ENCODE measurements around the gene SHC2. TPM values are rescaled to one million over a fixed set of nuclear protein-coding genes. Genes with fewer than 3 reads are reported as not detected.
A peak's percentile ranks its signal among the peaks of the same experiment; 100 is the strongest.

The SHC2 gene
- total RNA-seq, 1 experiment from 2014 or later, result 16.6 TPM

DNA sequence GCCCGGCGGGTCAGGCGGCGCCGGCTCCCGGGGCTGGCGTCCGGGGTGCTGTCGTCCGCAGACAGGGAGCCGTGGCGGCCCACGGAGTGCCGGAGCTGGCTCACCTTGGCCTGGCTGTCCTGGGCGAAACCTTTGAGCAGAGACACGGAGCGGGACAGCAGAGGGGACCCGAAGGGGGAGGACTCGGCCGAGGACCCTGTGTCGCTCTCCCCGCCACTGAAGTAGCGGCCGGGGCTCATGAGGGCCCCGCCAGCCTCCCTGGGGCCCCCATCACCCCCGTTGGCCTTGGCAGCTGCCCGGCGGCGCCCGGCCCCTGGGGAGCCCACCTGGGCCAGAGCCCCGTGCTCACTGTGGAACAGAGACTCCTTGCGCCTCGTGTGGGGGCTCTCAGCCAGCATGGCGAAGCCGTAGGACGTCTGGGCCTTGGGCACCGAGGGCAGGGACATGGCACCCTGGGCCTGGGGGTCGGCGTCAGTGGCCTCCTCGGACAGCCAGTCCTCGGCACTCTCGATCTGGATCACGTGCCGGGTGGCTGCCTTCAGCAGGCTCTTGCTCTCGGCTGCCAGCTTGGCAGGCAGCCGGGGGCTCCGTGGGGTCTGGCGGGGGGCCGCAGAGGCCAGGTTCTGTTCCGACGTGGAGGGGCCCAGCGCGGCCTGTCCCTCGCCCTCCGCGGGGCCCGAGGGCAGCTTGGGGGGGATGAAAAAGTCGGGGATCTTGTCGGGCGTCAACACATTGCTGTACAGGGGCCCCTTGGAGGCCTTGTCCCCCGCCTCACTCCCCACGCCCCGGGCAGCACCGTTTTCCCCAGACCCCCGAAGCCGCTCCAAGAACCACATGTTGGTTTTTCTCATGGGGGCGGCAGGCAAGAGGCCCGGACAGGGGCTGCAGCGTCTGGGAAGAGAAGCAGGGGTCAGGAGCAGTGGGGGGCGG, 53.1 kb downstream of the SHC2 start:
- peaks cover 2% of the 10 kb centered on the region for H4K20me1 ChIP-seq (ENCODE audit: control insufficient read depth, insufficient read depth, insufficient read length)
- H3K27ac Mint-ChIP-seq, result no peak overlapping the region
- H4K5ac ChIP-seq (ENCODE audit: insufficient read length, low read depth, low read length), result no peak overlapping the region
- no peak overlapping the region for H3K9ac ChIP-seq (ENCODE audit: extremely low read depth, insufficient read length, low read length)
- no peak overlapping the region for H3K27ac ChIP-seq (ENCODE audit: insufficient read length, low read depth, low read length)
- H4K91ac ChIP-seq (ENCODE audit: insufficient read length, low read depth, low read length), result no peak overlapping the region
- H3K23me2 ChIP-seq (ENCODE audit: insufficient read length, low read depth, low read length, poor library complexity, severe bottlenecking), result peaks cover 5% of the 10 kb centered on the region
- H3K79me2 ChIP-seq (ENCODE audit: insufficient read depth, low read length), result no peaks in the 10 kb centered on the region
- no peak overlapping the region for H2BK5ac ChIP-seq (ENCODE audit: insufficient read length, low read length)
- H3K4me1 Mint-ChIP-seq, result peaks cover 9 to 28% of the 10 kb centered on the region in 2 experiments
- H3K18ac ChIP-seq (ENCODE audit: insufficient read length, low read depth, low read length), result no peak overlapping the region
- H3K36me3 Mint-ChIP-seq (ENCODE audit: insufficient read depth in 1 of 3, low read depth in 3 of 3), result 0 out of 7 replicates have a peak, but pooled peaks cover 0 to 2% (median 0%) of the 10 kb centered on the region in 3 experiments
- H2BK20ac ChIP-seq (ENCODE audit: low read depth, low read length, poor library complexity, severe bottlenecking), result no peak overlapping the region
- no peak for TF ChIP-seq CTCF (conservative IDR thresholded peaks at IDR 0.05)
- no peak overlapping the region for H2AFZ ChIP-seq (ENCODE audit: low read length)
- no peak overlapping the region for H3K4me2 ChIP-seq (ENCODE audit: insufficient read depth, insufficient read length, low read length)
- H2AK5ac ChIP-seq (ENCODE audit: insufficient read length, low read length), result no peak overlapping the region
- H4K8ac ChIP-seq (replicated peaks; ENCODE audit: insufficient read length, low read depth, low read length), result no peak overlapping the region
- no peak overlapping the region for H2BK120ac ChIP-seq (ENCODE audit: low read depth, low read length, poor library complexity, severe bottlenecking)
- no CpG with 5 or more reads among the region's 70 CpGs for WGBS (ENCODE audit: extremely low coverage, insufficient read length, low lambda C conversion rate)
- no peaks in the 10 kb centered on the region; the same call in 1 of the 2 replicates for H3K27me3 ChIP-seq (ENCODE audit: insufficient read depth, low read length)
- H3K9me3 Mint-ChIP-seq, result no peaks in the 10 kb centered on the region; a peak in 1 of 5 replicates
- H3K4ac ChIP-seq (ENCODE audit: low read depth, low read length), result no peak overlapping the region
- H3K4me3 Mint-ChIP-seq, result peak overlapping the region; percentile 62 to 67; a peak in 3 of 5 replicates
- H3K56ac ChIP-seq (ENCODE audit: insufficient read length, low read depth, low read length), result no peak overlapping the region
- DNase-seq, result peak; percentile 36
- no peak overlapping the region for H3K14ac ChIP-seq (ENCODE audit: insufficient read depth, low read length)
- H3K79me1 ChIP-seq (ENCODE audit: insufficient read depth, low read depth, low read length, poor library complexity, severe bottlenecking), result no peaks in the 10 kb centered on the region
- H2BK15ac ChIP-seq (ENCODE audit: low read depth, low read length), result no peak overlapping the region
- no peak overlapping the region for H3T11ph ChIP-seq (ENCODE audit: low read length)
- H2BK12ac ChIP-seq (ENCODE audit: insufficient read length, low read depth, low read length), result no peak overlapping the region
- H3K23ac ChIP-seq (ENCODE audit: insufficient read length, low read depth, low read length), result no peak overlapping the region
- peaks cover 20% of the 10 kb centered on the region for H3K27me3 Mint-ChIP-seq (ENCODE audit: low read depth)
- no peaks in the 10 kb centered on the region; the same call in 1 of the 2 replicates for H3K4me1 ChIP-seq (ENCODE audit: insufficient read depth, low read length)
- no peaks in the 10 kb centered on the region for H3K9me3 ChIP-seq (ENCODE audit: control insufficient read depth, low read depth, low read length)
